HEK293 (cell line): ENCODE data around the gene TCF21.
A peak's percentile ranks its signal among the peaks of the same experiment; 100 is the strongest.

Source experiments
- FEZF1 ChIP-seq: fragments of 450-650 bp; formaldehyde crosslinking; IDR thresholded peaks from 2 replicates; pipeline ENCODE4 v1.5.1; 2016; ENCODE audit warnings: missing biosample characterization, missing genetic modification characterization
- GLI4 ChIP-seq: fragments of 450-650 bp; formaldehyde crosslinking; IDR thresholded peaks from 2 replicates; pipeline ENCODE4 v1.5.1; 2016; ENCODE audit warnings: missing biosample characterization, missing genetic modification characterization
- KLF9 ChIP-seq: fragments of 450-650 bp; formaldehyde crosslinking; IDR thresholded peaks from 2 replicates; pipeline ENCODE4 v1.5.1; 2016; ENCODE audit warnings: missing biosample characterization, missing genetic modification characterization, low read depth
- REPIN1 ChIP-seq: fragments of 450-650 bp; formaldehyde crosslinking; IDR thresholded peaks from 2 replicates; pipeline ENCODE4 v1.5.1; 2017; ENCODE audit warnings: missing biosample characterization, missing genetic modification characterization, low read depth
- TRIM28 ChIP-seq: IDR thresholded peaks from 2 replicates; pipeline ENCODE4 v1.6.1; 2011; ENCODE audit warnings: low read length, control low read depth, borderline replicate concordance
- ZBTB1 ChIP-seq: fragments of 450-650 bp; formaldehyde crosslinking; IDR thresholded peaks from 2 replicates; pipeline ENCODE4 v1.5.1; 2016; ENCODE audit warnings: missing biosample characterization, missing genetic modification characterization
- ZBTB7A ChIP-seq: fragments of 450-650 bp; formaldehyde crosslinking; IDR thresholded peaks from 2 replicates; pipeline ENCODE4 v1.5.1; 2016; ENCODE audit warnings: low read depth, missing biosample characterization, missing genetic modification characterization
- ZIC2 ChIP-seq: fragments of 450-650 bp; formaldehyde crosslinking; IDR thresholded peaks from 2 replicates; pipeline ENCODE4 v1.5.1; 2016; ENCODE audit warnings: missing biosample characterization, missing genetic modification characterization
- ZNF112 ChIP-seq: fragments of 450-650 bp; formaldehyde crosslinking; IDR thresholded peaks from 2 replicates; pipeline ENCODE4 v1.5.0; 2017; ENCODE audit warnings: missing biosample characterization, missing genetic modification characterization
- ZNF175 ChIP-seq: fragments of 450-650 bp; formaldehyde crosslinking; IDR thresholded peaks from 2 replicates; pipeline ENCODE4 v1.5.1; 2016; ENCODE audit warnings: missing biosample characterization, missing genetic modification characterization
- ZNF292 ChIP-seq: fragments of 450-650 bp; formaldehyde crosslinking; IDR thresholded peaks from 2 replicates; pipeline ENCODE4 v1.5.1; 2016; ENCODE audit warnings: low read depth, missing biosample characterization, missing genetic modification characterization, borderline replicate concordance
- ZNF394 ChIP-seq: fragments of 450-650 bp; formaldehyde crosslinking; IDR thresholded peaks from 2 replicates; pipeline ENCODE4 v1.5.1; 2016; ENCODE audit warnings: missing biosample characterization, missing genetic modification characterization, mild to moderate bottlenecking, moderate library complexity, borderline replicate concordance
- ZNF473 ChIP-seq: fragments of 450-650 bp; formaldehyde crosslinking; IDR thresholded peaks from 2 replicates; pipeline ENCODE4 v1.5.1; 2017; ENCODE audit warnings: missing biosample characterization, missing genetic modification characterization
- ZNF561 ChIP-seq: fragments of 450-650 bp; IDR thresholded peaks from 2 replicates; pipeline ENCODE4 v1.5.1; 2018; ENCODE audit warnings: missing biosample characterization, missing genetic modification characterization, borderline replicate concordance
- ZNF621 ChIP-seq: fragments of 450-650 bp; formaldehyde crosslinking; IDR thresholded peaks from 2 replicates; pipeline ENCODE4 v1.5.1; 2017; ENCODE audit warnings: missing biosample characterization, missing genetic modification characterization
- ZNF623 ChIP-seq: fragments of 450-650 bp; formaldehyde crosslinking; IDR thresholded peaks from 2 replicates; pipeline ENCODE4 v1.5.1; 2016; ENCODE audit warnings: missing biosample characterization, missing genetic modification characterization
- ZNF624 ChIP-seq: fragments of 450-650 bp; formaldehyde crosslinking; IDR thresholded peaks from 2 replicates; pipeline ENCODE4 v1.5.1; 2017; ENCODE audit warnings: missing biosample characterization, missing genetic modification characterization
- ZNF670 ChIP-seq: fragments of 450-650 bp; formaldehyde crosslinking; IDR thresholded peaks from 2 replicates; pipeline ENCODE4 v1.5.1; 2016; ENCODE audit warnings: missing biosample characterization, missing genetic modification characterization, low read depth
- ZSCAN30 ChIP-seq: fragments of 450-650 bp; IDR thresholded peaks from 2 replicates; pipeline ENCODE4 v1.5.1; 2018; ENCODE audit warnings: missing biosample characterization, mild to moderate bottlenecking, missing genetic modification characterization, moderate library complexity
- TF ChIP-seq, protein P1 (sequence below): fragments of 450-650 bp; formaldehyde crosslinking; IDR thresholded peaks from 2 replicates; pipeline ENCODE4 v1.5.1; 2016; ENCODE audit warnings: missing biosample characterization, missing genetic modification characterization, low read depth
- TF ChIP-seq, protein P2 (sequence below): fragments of 450-650 bp; formaldehyde crosslinking; IDR thresholded peaks from 2 replicates; pipeline ENCODE4 v1.5.1; 2016; ENCODE audit warnings: missing biosample characterization, missing genetic modification characterization
- TF ChIP-seq, protein P3 (sequence below): fragments of 450-650 bp; formaldehyde crosslinking; IDR thresholded peaks from 2 replicates; pipeline ENCODE4 v1.5.1; 2016; ENCODE audit warnings: missing biosample characterization, missing genetic modification characterization
- TF ChIP-seq, protein P4 (sequence below): fragments of 450-650 bp; formaldehyde crosslinking; IDR thresholded peaks from 2 replicates; pipeline ENCODE4 v1.5.1; 2016; ENCODE audit warnings: missing biosample characterization, missing genetic modification characterization, borderline replicate concordance
- TF ChIP-seq, protein P5 (sequence below): fragments of 450-650 bp; formaldehyde crosslinking; IDR thresholded peaks from 2 replicates; pipeline ENCODE4 v1.5.1; 2017; ENCODE audit warnings: missing biosample characterization, missing genetic modification characterization
- TF ChIP-seq, protein P6 (sequence below): fragments of 450-650 bp; formaldehyde crosslinking; IDR thresholded peaks from 2 replicates; pipeline ENCODE4 v1.5.1; 2017; ENCODE audit warnings: missing biosample characterization, missing genetic modification characterization

The TCF21 gene

DNA sequence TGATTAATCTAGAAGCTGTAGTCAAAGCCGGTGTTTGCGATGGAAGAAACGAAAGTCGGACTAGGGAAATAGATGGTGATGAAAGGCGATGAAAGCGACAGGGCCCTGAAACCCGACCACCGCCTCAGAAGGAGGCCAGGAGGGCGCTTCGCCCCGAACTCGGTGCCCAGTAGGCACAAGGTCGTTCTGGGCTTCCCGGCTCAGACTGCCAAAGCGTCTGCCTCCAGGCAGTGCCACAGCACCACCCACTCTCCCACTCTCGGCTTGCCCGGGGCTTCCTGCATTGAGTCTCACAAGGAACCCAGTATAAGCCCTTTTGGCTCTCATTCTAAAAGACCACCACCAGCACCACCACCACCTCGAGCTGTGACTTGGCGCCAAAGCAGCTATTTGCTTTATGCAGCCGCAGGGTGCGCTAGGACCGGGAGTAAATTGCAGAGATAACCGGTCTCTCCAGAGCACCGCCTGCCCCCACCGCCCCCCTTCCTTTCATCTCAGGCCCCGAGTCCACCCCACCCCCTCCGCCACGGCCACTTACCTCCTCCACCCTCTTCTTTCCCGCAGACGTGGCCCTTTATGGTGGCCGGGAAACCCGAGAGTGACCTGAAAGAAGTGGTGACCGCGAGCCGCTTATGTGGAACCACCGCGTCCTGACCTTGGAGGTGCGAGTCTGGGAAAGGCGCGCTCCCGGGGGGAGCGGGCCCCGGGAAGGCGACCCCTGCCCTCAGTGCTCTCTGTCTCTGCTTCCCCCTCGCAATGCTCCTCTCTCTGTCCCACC, 2.4 kb downstream of the TCF21 start (continued):
- TF ChIP-seq, protein P1, sequence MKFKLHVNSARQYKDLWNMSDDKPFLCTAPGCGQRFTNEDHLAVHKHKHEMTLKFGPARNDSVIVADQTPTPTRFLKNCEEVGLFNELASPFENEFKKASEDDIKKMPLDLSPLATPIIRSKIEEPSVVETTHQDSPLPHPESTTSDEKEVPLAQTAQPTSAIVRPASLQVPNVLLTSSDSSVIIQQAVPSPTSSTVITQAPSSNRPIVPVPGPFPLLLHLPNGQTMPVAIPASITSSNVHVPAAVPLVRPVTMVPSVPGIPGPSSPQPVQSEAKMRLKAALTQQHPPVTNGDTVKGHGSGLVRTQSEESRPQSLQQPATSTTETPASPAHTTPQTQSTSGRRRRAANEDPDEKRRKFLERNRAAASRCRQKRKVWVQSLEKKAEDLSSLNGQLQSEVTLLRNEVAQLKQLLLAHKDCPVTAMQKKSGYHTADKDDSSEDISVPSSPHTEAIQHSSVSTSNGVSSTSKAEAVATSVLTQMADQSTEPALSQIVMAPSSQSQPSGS (tag by site-specific recombination), result no peak
- TF ChIP-seq KLF9 (peak; percentile 26; the same call in 1 of the 2 replicates), ZIC2 (tag by site-specific recombination) (no peak), REPIN1 (tag by site-specific recombination) (no peak), ZNF175 (tag by site-specific recombination) (no peak), ZNF624 (tag by site-specific recombination) (no peak), ZNF561 (tag by site-specific recombination) (no peak), FEZF1 (tag by site-specific recombination) (no peak), ZNF621 (no peak), ZNF394 (tag by site-specific recombination) (no peak), ZSCAN30 (tag by site-specific recombination) (no peak), ZBTB1 (tag by site-specific recombination) (no peak), ZBTB7A (no peak), ZNF473 (tag by site-specific recombination) (no peak), ZNF670 (no peak), TRIM28 (0 out of 2 replicates have a peak, but pooled peaks have one; percentile 57), ZNF112 (tag by site-specific recombination) (no peak), ZNF292 (tag by site-specific recombination) (no peak), ZNF623 (no peak), GLI4 (tag by site-specific recombination) (no peak)
- TF ChIP-seq, protein P2, sequence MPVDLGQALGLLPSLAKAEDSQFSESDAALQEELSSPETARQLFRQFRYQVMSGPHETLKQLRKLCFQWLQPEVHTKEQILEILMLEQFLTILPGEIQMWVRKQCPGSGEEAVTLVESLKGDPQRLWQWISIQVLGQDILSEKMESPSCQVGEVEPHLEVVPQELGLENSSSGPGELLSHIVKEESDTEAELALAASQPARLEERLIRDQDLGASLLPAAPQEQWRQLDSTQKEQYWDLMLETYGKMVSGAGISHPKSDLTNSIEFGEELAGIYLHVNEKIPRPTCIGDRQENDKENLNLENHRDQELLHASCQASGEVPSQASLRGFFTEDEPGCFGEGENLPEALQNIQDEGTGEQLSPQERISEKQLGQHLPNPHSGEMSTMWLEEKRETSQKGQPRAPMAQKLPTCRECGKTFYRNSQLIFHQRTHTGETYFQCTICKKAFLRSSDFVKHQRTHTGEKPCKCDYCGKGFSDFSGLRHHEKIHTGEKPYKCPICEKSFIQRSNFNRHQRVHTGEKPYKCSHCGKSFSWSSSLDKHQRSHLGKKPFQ, result no peak
- TF ChIP-seq, protein P3, sequence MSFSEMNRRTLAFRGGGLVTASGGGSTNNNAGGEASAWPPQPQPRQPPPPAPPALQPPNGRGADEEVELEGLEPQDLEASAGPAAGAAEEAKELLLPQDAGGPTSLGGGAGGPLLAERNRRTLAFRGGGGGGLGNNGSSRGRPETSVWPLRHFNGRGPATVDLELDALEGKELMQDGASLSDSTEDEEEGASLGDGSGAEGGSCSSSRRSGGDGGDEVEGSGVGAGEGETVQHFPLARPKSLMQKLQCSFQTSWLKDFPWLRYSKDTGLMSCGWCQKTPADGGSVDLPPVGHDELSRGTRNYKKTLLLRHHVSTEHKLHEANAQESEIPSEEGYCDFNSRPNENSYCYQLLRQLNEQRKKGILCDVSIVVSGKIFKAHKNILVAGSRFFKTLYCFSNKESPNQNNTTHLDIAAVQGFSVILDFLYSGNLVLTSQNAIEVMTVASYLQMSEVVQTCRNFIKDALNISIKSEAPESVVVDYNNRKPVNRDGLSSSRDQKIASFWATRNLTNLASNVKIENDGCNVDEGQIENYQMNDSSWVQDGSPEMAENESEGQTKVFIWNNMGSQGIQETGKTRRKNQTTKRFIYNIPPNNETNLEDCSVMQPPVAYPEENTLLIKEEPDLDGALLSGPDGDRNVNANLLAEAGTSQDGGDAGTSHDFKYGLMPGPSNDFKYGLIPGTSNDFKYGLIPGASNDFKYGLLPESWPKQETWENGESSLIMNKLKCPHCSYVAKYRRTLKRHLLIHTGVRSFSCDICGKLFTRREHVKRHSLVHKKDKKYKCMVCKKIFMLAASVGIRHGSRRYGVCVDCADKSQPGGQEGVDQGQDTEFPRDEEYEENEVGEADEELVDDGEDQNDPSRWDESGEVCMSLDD (tag by site-specific recombination), result no peak
- TF ChIP-seq, protein P4, sequence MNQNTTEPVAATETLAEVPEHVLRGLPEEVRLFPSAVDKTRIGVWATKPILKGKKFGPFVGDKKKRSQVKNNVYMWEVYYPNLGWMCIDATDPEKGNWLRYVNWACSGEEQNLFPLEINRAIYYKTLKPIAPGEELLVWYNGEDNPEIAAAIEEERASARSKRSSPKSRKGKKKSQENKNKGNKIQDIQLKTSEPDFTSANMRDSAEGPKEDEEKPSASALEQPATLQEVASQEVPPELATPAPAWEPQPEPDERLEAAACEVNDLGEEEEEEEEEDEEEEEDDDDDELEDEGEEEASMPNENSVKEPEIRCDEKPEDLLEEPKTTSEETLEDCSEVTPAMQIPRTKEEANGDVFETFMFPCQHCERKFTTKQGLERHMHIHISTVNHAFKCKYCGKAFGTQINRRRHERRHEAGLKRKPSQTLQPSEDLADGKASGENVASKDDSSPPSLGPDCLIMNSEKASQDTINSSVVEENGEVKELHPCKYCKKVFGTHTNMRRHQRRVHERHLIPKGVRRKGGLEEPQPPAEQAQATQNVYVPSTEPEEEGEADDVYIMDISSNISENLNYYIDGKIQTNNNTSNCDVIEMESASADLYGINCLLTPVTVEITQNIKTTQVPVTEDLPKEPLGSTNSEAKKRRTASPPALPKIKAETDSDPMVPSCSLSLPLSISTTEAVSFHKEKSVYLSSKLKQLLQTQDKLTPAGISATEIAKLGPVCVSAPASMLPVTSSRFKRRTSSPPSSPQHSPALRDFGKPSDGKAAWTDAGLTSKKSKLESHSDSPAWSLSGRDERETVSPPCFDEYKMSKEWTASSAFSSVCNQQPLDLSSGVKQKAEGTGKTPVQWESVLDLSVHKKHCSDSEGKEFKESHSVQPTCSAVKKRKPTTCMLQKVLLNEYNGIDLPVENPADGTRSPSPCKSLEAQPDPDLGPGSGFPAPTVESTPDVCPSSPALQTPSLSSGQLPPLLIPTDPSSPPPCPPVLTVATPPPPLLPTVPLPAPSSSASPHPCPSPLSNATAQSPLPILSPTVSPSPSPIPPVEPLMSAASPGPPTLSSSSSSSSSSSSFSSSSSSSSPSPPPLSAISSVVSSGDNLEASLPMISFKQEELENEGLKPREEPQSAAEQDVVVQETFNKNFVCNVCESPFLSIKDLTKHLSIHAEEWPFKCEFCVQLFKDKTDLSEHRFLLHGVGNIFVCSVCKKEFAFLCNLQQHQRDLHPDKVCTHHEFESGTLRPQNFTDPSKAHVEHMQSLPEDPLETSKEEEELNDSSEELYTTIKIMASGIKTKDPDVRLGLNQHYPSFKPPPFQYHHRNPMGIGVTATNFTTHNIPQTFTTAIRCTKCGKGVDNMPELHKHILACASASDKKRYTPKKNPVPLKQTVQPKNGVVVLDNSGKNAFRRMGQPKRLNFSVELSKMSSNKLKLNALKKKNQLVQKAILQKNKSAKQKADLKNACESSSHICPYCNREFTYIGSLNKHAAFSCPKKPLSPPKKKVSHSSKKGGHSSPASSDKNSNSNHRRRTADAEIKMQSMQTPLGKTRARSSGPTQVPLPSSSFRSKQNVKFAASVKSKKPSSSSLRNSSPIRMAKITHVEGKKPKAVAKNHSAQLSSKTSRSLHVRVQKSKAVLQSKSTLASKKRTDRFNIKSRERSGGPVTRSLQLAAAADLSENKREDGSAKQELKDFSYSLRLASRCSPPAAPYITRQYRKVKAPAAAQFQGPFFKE (tag by site-specific recombination), result no peak
- TF ChIP-seq, protein P5, sequence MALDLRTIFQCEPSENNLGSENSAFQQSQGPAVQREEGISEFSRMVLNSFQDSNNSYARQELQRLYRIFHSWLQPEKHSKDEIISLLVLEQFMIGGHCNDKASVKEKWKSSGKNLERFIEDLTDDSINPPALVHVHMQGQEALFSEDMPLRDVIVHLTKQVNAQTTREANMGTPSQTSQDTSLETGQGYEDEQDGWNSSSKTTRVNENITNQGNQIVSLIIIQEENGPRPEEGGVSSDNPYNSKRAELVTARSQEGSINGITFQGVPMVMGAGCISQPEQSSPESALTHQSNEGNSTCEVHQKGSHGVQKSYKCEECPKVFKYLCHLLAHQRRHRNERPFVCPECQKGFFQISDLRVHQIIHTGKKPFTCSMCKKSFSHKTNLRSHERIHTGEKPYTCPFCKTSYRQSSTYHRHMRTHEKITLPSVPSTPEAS (tag by site-specific recombination), result no peak
- TF ChIP-seq, protein P6, sequence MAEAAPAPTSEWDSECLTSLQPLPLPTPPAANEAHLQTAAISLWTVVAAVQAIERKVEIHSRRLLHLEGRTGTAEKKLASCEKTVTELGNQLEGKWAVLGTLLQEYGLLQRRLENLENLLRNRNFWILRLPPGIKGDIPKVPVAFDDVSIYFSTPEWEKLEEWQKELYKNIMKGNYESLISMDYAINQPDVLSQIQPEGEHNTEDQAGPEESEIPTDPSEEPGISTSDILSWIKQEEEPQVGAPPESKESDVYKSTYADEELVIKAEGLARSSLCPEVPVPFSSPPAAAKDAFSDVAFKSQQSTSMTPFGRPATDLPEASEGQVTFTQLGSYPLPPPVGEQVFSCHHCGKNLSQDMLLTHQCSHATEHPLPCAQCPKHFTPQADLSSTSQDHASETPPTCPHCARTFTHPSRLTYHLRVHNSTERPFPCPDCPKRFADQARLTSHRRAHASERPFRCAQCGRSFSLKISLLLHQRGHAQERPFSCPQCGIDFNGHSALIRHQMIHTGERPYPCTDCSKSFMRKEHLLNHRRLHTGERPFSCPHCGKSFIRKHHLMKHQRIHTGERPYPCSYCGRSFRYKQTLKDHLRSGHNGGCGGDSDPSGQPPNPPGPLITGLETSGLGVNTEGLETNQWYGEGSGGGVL, result peak; percentile 71
